NT2/D1 (cell line): ENCODE results near the gene APOBEC3A.

Source experiments
- SUZ12 ChIP-seq: IDR thresholded peaks from 2 replicates; pipeline ENCODE4 v1.6.1; 2011; ENCODE audit not compliant: insufficient read length, insufficient read depth; ENCODE audit errors: extremely low read depth
- YY1 ChIP-seq: IDR thresholded peaks from 2 replicates; pipeline ENCODE4 v1.6.1; 2011; ENCODE audit not compliant: insufficient read length, insufficient read depth
- ZNF274 ChIP-seq: IDR thresholded peaks from 2 replicates; pipeline ENCODE4 v1.6.1; 2011; ENCODE audit warnings: mild to moderate bottlenecking, low read depth, low read length

DNA sequence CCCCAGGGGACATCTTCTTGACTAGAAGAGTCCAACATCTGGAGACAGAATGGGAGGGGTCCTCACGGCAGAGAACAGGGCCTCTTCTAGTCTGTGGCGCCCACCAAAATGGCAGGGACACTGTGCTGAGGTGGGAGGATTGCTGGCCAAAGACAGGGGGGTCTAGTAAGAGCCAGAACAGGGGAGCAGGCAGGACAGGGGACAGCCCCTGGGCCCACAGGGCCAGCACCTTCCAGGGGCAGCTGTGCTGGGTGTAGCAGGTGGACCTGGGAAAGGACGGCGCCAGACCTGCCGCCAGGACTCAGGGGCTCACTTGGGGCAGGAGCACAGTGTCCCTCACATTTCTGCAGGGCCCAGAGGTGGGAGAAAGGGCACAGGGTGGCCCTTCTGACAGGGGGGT lies 858 bp upstream of the APOBEC3A start:
- TF ChIP-seq YY1 (no peak), SUZ12 (no peak), ZNF274 (no peak)
